Measurements from ENCODE around the gene ANO6. TPM values are rescaled to one million over a fixed set of nuclear protein-coding genes. Genes with fewer than 3 reads are reported as not detected.
"Not testable (repeated sequence)": the region's sequence is repeated elsewhere in the genome, so short reads cannot be mapped to it uniquely, and the experiment has no call there.

The ANO6 gene
- total RNA-seq, 1 experiment from 2014 or later, result 38.6 TPM

- not testable (repeated sequence) for DNase-seq (ENCODE audit: low read depth)
Measured at GRCh38 chr12:45236383-45236782, 20.5 kb downstream of the ANO6 start.

GRCh38 chr12:45242180-45242579, 26.3 kb downstream of the ANO6 start:
- no peak for DNase-seq (ENCODE audit: low read depth)

- DNase-seq (ENCODE audit: low read depth), result no peak
Measured at GRCh38 chr12:45243963-45244362, 28.1 kb downstream of the ANO6 start.

- DNase-seq (ENCODE audit: low read depth), result no peak
Measured at GRCh38 chr12:45244561-45245343, 28.9 kb downstream of the ANO6 start.

GRCh38 chr12:45246236-45246635, 30.3 kb downstream of the ANO6 start:
- peak; percentile 34 for DNase-seq (ENCODE audit: low read depth)

GRCh38 chr12:45247589-45247988, 31.7 kb downstream of the ANO6 start:
- DNase-seq (ENCODE audit: low read depth), result no peak

- DNase-seq (ENCODE audit: low read depth), result no peak
Measured at GRCh38 chr12:45248095-45248494, 32.2 kb downstream of the ANO6 start.

GRCh38 chr12:45254254-45254653, 38.4 kb downstream of the ANO6 start:
- DNase-seq (ENCODE audit: low read depth), result no peak

- DNase-seq (ENCODE audit: low read depth), result no peak
Measured at GRCh38 chr12:45256721-45257120, 40.8 kb downstream of the ANO6 start.

- no peak for DNase-seq (ENCODE audit: low read depth)
Measured at GRCh38 chr12:45257185-45257930, 41.5 kb downstream of the ANO6 start.

GRCh38 chr12:45259675-45260074, 43.8 kb downstream of the ANO6 start:
- DNase-seq (ENCODE audit: low read depth), result no peak

GRCh38 chr12:45260104-45260815, 44.4 kb downstream of the ANO6 start:
- no peak for DNase-seq (ENCODE audit: low read depth)

GRCh38 chr12:45260854-45261253, 45.0 kb downstream of the ANO6 start:
- no peak for DNase-seq (ENCODE audit: low read depth)

- not testable (repeated sequence) for DNase-seq (ENCODE audit: low read depth)
Measured at GRCh38 chr12:45262185-45262584, 46.3 kb downstream of the ANO6 start.

- DNase-seq (ENCODE audit: low read depth), result no peak
Measured at GRCh38 chr12:45263587-45263986, 47.7 kb downstream of the ANO6 start.

- peak; percentile 96 for DNase-seq (ENCODE audit: low read depth)
Measured at GRCh38 chr12:45268672-45269411, 52.9 kb downstream of the ANO6 start.

- no peak for DNase-seq (ENCODE audit: low read depth)
Measured at GRCh38 chr12:45269412-45269751, 53.5 kb downstream of the ANO6 start.

GRCh38 chr12:45270951-45271350, 55.1 kb downstream of the ANO6 start:
- DNase-seq (ENCODE audit: low read depth), result no peak

GRCh38 chr12:45273717-45274271, 57.9 kb downstream of the ANO6 start:
- DNase-seq (ENCODE audit: low read depth), result peak; percentile 98

- DNase-seq (ENCODE audit: low read depth), result no peak
Measured at GRCh38 chr12:45276154-45276755, 60.4 kb downstream of the ANO6 start.

GRCh38 chr12:45278447-45278846, 62.6 kb downstream of the ANO6 start:
- DNase-seq (ENCODE audit: low read depth), result no peak
